Vagina (tissue), 2 donors: ENCODE measurements around the gene IFI27. TPM values are rescaled to one million over a fixed set of nuclear protein-coding genes. Genes with fewer than 3 reads are reported as not detected.
A peak's percentile ranks its signal among the peaks of the same experiment; 100 is the strongest.

ENCODE experiments used
- DNase-seq, 2 donors: peaks; one replicate each; pipeline ENCODE4 v3.0.0-alpha.2; 2017; ENCODE audit errors: extremely low spot score in 2 of 2
- H3K27ac ChIP-seq: fragments of 200-600 bp; sonication (generic); one replicate; pipeline ENCODE4 v1.5.1; 2019
- H3K27me3 ChIP-seq: fragments of 200-600 bp; sonication (generic); one replicate; pipeline ENCODE4 v1.5.1; 2019
- H3K36me3 ChIP-seq, 2 donors: fragments of 200-600 bp; sonication (generic); one replicate each; pipeline ENCODE4 v1.5.1; 2017 to 2019
- H3K4me1 ChIP-seq: fragments of 200-600 bp; sonication (generic); one replicate; pipeline ENCODE4 v1.5.1; 2019
- H3K4me3 ChIP-seq, 2 donors: fragments of 200-600 bp; sonication (generic); 1 replicate in 1 of 2; 2 replicates in 1 of 2; pipeline ENCODE4 v1.5.1; 2016 to 2019
- H3K9me3 ChIP-seq: fragments of 200-600 bp; sonication (generic); one replicate; pipeline ENCODE4 v1.5.1; 2019
- POLR2A ChIP-seq, 2 donors: fragments of 450-650 bp; IDR thresholded peaks; one replicate each; pipeline ENCODE4 v1.6.1; 2017; ENCODE audit warnings: antibody characterized with exemption in 2 of 2, mild to moderate bottlenecking in 2 of 2, moderate library complexity in 2 of 2
- POLR2AphosphoS5 ChIP-seq, 2 donors: sonication (generic); formaldehyde crosslinking; IDR thresholded peaks; one replicate each; pipeline ENCODE4 v1.9.0; 2017; ENCODE audit warnings: antibody characterized with exemption in 2 of 2, mild to moderate bottlenecking in 2 of 2, low read depth in 1 of 2; ENCODE audit not compliant: insufficient read depth in 1 of 2
- intact Hi-C: fragments of 100-400 bp; cut with DNase I; formaldehyde crosslinking; loops from one replicate; pipeline ENCODE4 v1.15.1; 2023
- total RNA-seq: library from RNA; depleted of rRNA; stranded (reverse); fragments of >200 nt; gene quantifications from one replicate; pipeline ENCODE4 v1.2.3, GENCODE V29; 2016
- TF ChIP-seq, protein P1 (sequence below), 3 experiments: fragments of 450-650 bp in 2 of 3; fragments of 200-600 bp in 1 of 3; sonication (generic) in 1 of 3; IDR thresholded peaks; one replicate each; pipeline ENCODE4 v1.5.1; 2017 to 2019; ENCODE audit warnings: antibody characterized with exemption in 3 of 3, mild to moderate bottlenecking in 2 of 3, moderate library complexity in 2 of 3

IFI27 gene
- total RNA-seq, 1 donor from 2014 or later: 209 TPM

DNA sequence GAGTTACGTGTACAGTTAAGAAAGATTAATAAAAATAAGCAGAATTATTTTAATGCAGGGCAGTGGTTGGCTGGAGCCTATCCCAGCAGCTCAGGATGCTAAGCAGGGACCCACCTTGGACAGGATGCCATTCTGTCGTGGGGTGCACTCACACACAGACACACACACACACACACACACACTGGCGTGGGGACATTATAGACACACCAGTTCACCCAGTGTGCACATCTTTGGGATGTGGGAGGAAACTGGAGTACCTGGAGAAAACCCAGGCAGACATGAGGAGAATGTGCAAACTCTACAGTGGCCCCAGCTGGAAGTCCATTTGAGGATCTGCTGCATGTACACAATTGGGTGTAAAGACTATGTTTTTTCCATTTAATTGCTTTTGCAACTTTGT, 31.7 kb downstream of the IFI27 start:
- Histone ChIP-seq H3K36me3 (no peaks in the 10 kb centered on the region), H3K9me3 (no peaks in the 10 kb centered on the region), H3K4me3 (no peak overlapping the region), H3K27me3 (no peaks in the 10 kb centered on the region), H3K27ac (no peak overlapping the region), H3K4me1 (no peaks in the 10 kb centered on the region)
- TF ChIP-seq, protein P1, sequence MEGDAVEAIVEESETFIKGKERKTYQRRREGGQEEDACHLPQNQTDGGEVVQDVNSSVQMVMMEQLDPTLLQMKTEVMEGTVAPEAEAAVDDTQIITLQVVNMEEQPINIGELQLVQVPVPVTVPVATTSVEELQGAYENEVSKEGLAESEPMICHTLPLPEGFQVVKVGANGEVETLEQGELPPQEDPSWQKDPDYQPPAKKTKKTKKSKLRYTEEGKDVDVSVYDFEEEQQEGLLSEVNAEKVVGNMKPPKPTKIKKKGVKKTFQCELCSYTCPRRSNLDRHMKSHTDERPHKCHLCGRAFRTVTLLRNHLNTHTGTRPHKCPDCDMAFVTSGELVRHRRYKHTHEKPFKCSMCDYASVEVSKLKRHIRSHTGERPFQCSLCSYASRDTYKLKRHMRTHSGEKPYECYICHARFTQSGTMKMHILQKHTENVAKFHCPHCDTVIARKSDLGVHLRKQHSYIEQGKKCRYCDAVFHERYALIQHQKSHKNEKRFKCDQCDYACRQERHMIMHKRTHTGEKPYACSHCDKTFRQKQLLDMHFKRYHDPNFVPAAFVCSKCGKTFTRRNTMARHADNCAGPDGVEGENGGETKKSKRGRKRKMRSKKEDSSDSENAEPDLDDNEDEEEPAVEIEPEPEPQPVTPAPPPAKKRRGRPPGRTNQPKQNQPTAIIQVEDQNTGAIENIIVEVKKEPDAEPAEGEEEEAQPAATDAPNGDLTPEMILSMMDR (IDR thresholded peaks at IDR 0.05): no peak
- no peak for TF ChIP-seq POLR2A (IDR thresholded peaks at IDR 0.05)
- TF ChIP-seq POLR2AphosphoS5 (IDR thresholded peaks at IDR 0.05; ENCODE audit: insufficient read depth in 1 of 2, low read depth in 1 of 2): no peak
- intact Hi-C loops: no loop called here
- DNase-seq: peak in 1 of 2 donors; percentile 54

DNA sequence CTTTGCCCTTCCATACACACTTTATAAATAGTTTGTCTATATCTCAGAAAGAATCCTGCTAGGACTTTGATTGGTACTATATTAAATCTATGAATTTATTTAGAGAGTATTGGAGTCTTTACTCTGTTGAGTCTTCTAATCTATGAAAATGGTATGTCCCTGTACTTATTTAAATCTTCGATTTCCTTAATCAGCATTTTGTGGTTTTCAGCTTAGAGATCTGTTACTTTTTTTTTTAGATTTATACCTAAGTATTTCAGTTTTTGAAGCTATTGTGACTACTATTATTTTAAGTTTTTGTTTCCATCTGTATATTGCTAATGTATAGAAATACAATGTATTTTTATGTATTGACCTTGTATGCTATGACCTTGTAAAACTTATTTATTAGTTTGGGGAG, 32.3 kb downstream of the IFI27 start:
- no peaks in the 10 kb centered on the region for H3K36me3 ChIP-seq
- H3K27ac ChIP-seq: no peak overlapping the region
- no peak for DNase-seq
- no peaks in the 10 kb centered on the region for H3K4me1 ChIP-seq
- intact Hi-C loops: no loop called here
- TF ChIP-seq, protein P1 (IDR thresholded peaks at IDR 0.05): no peak
- TF ChIP-seq POLR2A (IDR thresholded peaks at IDR 0.05): no peak
- TF ChIP-seq POLR2AphosphoS5 (IDR thresholded peaks at IDR 0.05; ENCODE audit: insufficient read depth in 1 of 2, low read depth in 1 of 2): no peak
- H3K4me3 ChIP-seq: no peak overlapping the region
- no peaks in the 10 kb centered on the region for H3K27me3 ChIP-seq
- no peaks in the 10 kb centered on the region for H3K9me3 ChIP-seq

DNA sequence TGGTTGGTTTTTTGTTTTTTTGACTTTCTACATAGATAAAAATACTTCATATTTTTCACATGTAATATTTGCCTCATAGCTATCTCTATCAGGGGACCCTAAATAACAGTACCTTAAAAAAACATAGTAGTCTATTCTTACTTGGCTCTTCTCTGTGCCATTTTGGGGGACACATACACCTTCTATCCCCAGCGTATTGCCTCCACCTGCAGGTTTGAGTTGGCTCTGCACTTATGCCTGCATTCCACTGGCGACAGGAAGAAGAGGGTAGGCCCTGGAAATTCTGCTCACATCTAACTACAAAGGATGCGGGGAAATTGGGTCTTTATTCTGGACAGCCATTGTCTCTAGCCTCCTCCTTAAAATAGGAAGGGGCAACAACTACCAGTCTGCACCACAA, 32.7 kb downstream of the IFI27 start:
- no peak for DNase-seq
- H3K27me3 ChIP-seq: no peaks in the 10 kb centered on the region
- no peaks in the 10 kb centered on the region for H3K36me3 ChIP-seq
- no peaks in the 10 kb centered on the region for H3K4me1 ChIP-seq
- no peaks in the 10 kb centered on the region for H3K9me3 ChIP-seq
- no peak overlapping the region for H3K4me3 ChIP-seq
- H3K27ac ChIP-seq: no peak overlapping the region
- TF ChIP-seq POLR2AphosphoS5 (IDR thresholded peaks at IDR 0.05; ENCODE audit: insufficient read depth in 1 of 2, low read depth in 1 of 2) (no peak), POLR2A (IDR thresholded peaks at IDR 0.05) (no peak)
- TF ChIP-seq, protein P1 (IDR thresholded peaks at IDR 0.05): no peak
- intact Hi-C loops: no loop called here

DNA sequence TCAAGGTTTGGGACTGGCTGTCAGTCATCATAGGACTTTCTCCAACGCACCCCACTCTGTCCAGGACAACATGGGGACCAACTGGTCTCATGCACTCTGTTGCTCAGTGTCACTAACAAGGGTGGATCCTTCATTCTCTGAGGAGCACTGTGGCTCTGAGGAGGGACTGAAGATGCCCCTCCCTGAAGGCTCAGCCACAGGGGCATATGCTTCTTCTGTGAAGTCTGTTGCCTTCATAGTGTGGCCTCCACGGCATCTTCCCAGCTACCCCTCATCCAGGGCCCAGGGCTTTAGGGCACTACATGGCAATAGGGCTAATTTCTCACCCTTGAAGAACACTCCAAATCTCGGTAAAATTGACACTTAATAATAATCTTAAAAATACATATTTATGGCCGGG, 33.2 kb downstream of the IFI27 start:
- TF ChIP-seq POLR2AphosphoS5 (IDR thresholded peaks at IDR 0.05; ENCODE audit: insufficient read depth in 1 of 2, low read depth in 1 of 2): no peak
- TF ChIP-seq, protein P1 (IDR thresholded peaks at IDR 0.05): no peak
- no peak for TF ChIP-seq POLR2A (IDR thresholded peaks at IDR 0.05)
- intact Hi-C loops: no loop called here
- no peaks in the 10 kb centered on the region for H3K36me3 ChIP-seq
- H3K9me3 ChIP-seq: no peaks in the 10 kb centered on the region
- no peaks in the 10 kb centered on the region for H3K27me3 ChIP-seq
- DNase-seq: no peak
- no peak overlapping the region for H3K4me3 ChIP-seq
- no peak overlapping the region for H3K27ac ChIP-seq
- H3K4me1 ChIP-seq: no peaks in the 10 kb centered on the region

DNA sequence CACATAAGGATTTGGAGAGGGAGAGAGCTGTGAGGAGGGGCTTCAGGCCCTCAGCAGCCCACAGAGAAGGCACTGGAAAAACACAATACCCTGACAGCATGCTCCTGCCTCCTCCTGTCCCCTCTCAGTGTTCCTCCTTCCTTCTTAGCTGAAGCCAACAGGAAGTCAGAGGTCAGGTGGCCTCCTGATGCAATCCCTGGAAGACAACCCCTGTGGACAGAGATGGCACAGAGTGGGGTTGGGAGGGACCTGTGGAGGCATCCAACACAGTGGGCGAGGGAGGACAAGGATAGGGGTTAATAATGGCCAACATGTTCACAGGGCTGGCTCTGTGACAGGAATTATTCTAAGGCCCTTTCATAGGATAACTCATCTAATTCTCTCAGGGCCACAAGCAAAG, 34.2 kb downstream of the IFI27 start:
- DNase-seq: no peak
- TF ChIP-seq POLR2A (IDR thresholded peaks at IDR 0.05) (no peak), POLR2AphosphoS5 (IDR thresholded peaks at IDR 0.05; ENCODE audit: insufficient read depth in 1 of 2, low read depth in 1 of 2) (no peak)
- TF ChIP-seq, protein P1 (IDR thresholded peaks at IDR 0.05): no peak
- no peaks in the 10 kb centered on the region for H3K27me3 ChIP-seq

More for the DNA sequence above, 34.2 kb downstream of the IFI27 start:
- no peaks in the 10 kb centered on the region for H3K36me3 ChIP-seq
- no peak overlapping the region for H3K27ac ChIP-seq
- no peaks in the 10 kb centered on the region for H3K9me3 ChIP-seq
- intact Hi-C loops: no loop called here
- no peak overlapping the region for H3K4me3 ChIP-seq
- H3K4me1 ChIP-seq: no peaks in the 10 kb centered on the region
